Left cardiac atrium (tissue), 4 donors: ENCODE data around the gene MAOA. TPM values are rescaled to one million over a fixed set of nuclear protein-coding genes. Genes with fewer than 3 reads are reported as not detected.
"Not testable (repeated sequence)": the region's sequence is repeated elsewhere in the genome, so short reads cannot be mapped to it uniquely, and the experiment has no call there.

Source experiments
- ATAC-seq, 2 donors: fragments of 200-7000 bp; cut with Tn5 transposase; one replicate each; pipeline ENCODE4 v1.9.1; 2020; ENCODE audit warnings: mild to moderate bottlenecking in 2 of 2, moderate library complexity in 2 of 2
- DNase-seq: peaks from one replicate; pipeline ENCODE4 v3.0.0-alpha.2; 2020
- intact Hi-C, 2 donors: fragments of 100-400 bp; cut with DNase I; formaldehyde crosslinking; loops; one replicate each; pipeline versions ENCODE4 v1.14.1 to v1.15.1; 2022 to 2023
- long read RNA-seq: library from polyadenylated mRNA; unstranded; transcript quantifications from one replicate; pipeline ENCODE4 v2.0.0, GENCODE V29; 2021
- total RNA-seq, 2 donors: library from RNA; stranded (reverse); fragmentation: NEBNext Ultra II Directional; extraction: Animal tissue kit (Norgen Biotek cat#: 25700); gene quantifications; one replicate each; pipeline ENCODE4 v1.2.1, GENCODE V29; 2021
- donor health status: DM: no; HTN: yes; CAD: no.
- donor health status: DM: no; HTN: yes; CAD: no; lungs with severe emphysema.
- donor health status: DM: yes; HTN: yes; CAD: no.
- donor health status: Dilated cardiomyopathy.

The MAOA gene
- total RNA-seq = 100 to 1,000 TPM; 102 to 105 TPM
- long read RNA-seq, full-length matches to known transcripts = 173 of 189 reads
- long read RNA-seq, partial matches to known transcripts = 6 of 189 reads
- long read RNA-seq, other reads (novel, unspliced or antisense) = 10 of 189 reads

- intact Hi-C loops = no loop called here
- ATAC-seq (peak; percentile 20 to 62), DNase-seq (peak; percentile 84)
These were observed at the start of gene MAOA for GRCh38 chrX:43656005-43656494. TSS of gene MAOA (plus strand) at chrX:43656299. CDS start at chrX:43656342, 43 bp downstream.

GRCh38 chrX:43612400-43612799 lies 43.7 kb upstream of the MAOA start:
- DNase-seq = no peak
- ATAC-seq = no peak
- intact Hi-C loops = no loop called here

DNA sequence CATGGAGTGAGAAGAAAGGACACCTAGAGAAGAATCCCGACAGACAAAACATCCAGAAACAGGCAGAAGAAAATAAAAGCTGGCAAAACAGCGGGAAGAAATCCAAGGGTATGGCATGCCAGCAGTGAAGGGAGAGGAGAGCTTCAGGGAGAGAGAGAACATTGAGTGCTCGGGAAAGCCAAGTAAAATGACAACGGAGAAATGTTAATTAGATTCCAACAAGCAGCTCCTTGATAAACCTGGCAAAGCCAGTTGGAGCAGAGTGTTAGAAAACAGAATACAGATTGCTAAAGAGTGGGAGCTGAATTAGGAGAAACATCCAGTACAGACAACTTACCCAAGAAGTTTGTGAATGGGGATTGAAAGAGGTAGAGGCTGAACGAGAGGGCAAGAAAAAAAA lies 40.4 kb upstream of the MAOA start:
- no peak for DNase-seq
- intact Hi-C loops = no loop called here
- ATAC-seq = peak; percentile 62 to 72

DNA sequence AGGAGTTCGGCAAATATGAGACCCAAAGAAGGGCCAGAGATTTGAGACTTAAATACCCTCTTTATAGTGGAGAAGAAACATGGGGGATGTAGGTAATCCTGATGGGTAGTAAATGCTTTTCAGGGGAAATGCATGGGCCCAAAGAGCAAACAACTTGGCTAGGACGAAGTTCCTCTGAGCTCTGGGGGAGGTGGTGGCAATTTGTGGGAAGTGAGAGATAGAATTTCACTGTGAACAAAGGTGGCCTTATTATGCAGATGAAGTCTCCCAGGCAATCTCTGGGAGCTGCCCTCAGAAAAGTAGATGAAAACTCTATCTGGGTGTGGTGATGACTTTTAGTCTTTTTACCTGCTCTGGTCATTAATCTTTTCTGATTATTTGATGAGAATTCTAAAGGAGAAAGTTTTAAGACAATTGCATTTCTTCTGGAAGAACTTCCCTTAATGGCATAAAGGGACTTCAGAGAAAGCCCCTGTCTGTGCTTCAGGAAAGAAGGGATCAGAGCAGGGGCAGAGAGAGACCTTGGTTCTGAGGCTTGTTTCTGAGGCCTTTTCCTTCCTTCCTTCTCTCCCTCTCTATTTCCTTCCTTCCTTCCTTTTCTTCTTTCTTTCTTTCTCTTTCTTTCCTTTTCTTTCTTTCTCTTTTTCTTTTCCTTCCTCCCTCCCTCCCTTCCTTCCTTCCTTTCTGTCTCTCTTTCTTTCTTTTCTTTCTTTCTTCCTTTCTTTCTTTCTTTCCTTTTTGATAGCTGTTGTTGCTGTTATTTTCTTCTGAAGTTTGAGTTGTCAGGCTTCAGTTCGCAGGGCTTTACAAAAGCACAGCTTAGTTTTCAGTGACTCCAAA lies 37.5 kb upstream of the MAOA start:
- ATAC-seq = no peak
- intact Hi-C loops = no loop called here
- DNase-seq = no peak

- intact Hi-C loops, DNase-seq, ATAC-seq: not testable (repeated sequence)
These were observed 36.2 kb upstream of the MAOA start for GRCh38 chrX:43619861-43620260.

GRCh38 chrX:43627147-43627546 lies 29.0 kb upstream of the MAOA start:
- no peak for ATAC-seq
- intact Hi-C loops = no loop called here
- no peak for DNase-seq

- ATAC-seq (no peak), DNase-seq (no peak)
- intact Hi-C loops = no loop called here
These were observed 28.4 kb upstream of the MAOA start for GRCh38 chrX:43627669-43628068.

- intact Hi-C loops = no loop called here
- ATAC-seq (no peak), DNase-seq (no peak)
These were observed 26.9 kb upstream of the MAOA start for GRCh38 chrX:43629229-43629628.

- intact Hi-C loops = no loop called here
- DNase-seq = no peak
- no peak for ATAC-seq
These were observed 24.3 kb upstream of the MAOA start for GRCh38 chrX:43631841-43632240.

DNA sequence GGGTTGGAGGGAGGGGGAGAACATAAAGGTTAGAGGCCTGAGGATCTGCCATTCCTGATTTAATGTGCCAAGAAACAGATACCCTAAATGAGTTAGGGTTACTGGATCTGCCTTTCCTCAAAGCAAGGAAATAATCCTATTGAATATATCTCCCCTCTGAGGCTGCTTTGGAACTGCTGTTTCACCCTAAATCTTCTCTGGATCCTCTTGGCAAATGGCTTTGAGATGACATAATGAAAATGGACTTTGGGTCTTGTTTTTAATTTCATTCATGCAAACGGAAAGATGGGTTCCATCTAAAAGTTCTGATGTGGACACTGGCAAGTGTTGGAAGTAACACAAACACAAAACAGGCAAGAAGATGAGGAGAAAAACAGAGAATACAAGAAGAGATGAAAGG lies 23.0 kb upstream of the MAOA start:
- no peak for ATAC-seq
- intact Hi-C loops = no loop called here
- no peak for DNase-seq

- DNase-seq (no peak), ATAC-seq (no peak)
- intact Hi-C loops = no loop called here
These were observed 22.3 kb upstream of the MAOA start for GRCh38 chrX:43633757-43634156.

GRCh38 chrX:43640482-43640881 lies 15.6 kb upstream of the MAOA start:
- DNase-seq (no peak), ATAC-seq (no peak)
- intact Hi-C loops = loop anchor here in 1 of 2 donors (10.0 kb wide), 1 partner anchor 46 kb away; no protein-coding TSS in a partner anchor

GRCh38 chrX:43641691-43642090 lies 14.4 kb upstream of the MAOA start:
- no peak for ATAC-seq
- intact Hi-C loops = loop anchor here in 1 of 2 donors (10.0 kb wide), 1 partner anchor 47 kb away; no protein-coding TSS in a partner anchor
- no peak for DNase-seq

GRCh38 chrX:43643201-43643600 lies 12.9 kb upstream of the MAOA start:
- ATAC-seq = no peak
- intact Hi-C loops = loop anchor here in 1 of 2 donors (10.0 kb wide), 1 partner anchor 48 kb away; no protein-coding TSS in a partner anchor
- no peak for DNase-seq

- DNase-seq = no peak
- intact Hi-C loops = loop anchor here in 1 of 2 donors (10.0 kb wide), 1 partner anchor 49 kb away; no protein-coding TSS in a partner anchor
- no peak for ATAC-seq
These were observed 12.4 kb upstream of the MAOA start for GRCh38 chrX:43643662-43644061.

DNA sequence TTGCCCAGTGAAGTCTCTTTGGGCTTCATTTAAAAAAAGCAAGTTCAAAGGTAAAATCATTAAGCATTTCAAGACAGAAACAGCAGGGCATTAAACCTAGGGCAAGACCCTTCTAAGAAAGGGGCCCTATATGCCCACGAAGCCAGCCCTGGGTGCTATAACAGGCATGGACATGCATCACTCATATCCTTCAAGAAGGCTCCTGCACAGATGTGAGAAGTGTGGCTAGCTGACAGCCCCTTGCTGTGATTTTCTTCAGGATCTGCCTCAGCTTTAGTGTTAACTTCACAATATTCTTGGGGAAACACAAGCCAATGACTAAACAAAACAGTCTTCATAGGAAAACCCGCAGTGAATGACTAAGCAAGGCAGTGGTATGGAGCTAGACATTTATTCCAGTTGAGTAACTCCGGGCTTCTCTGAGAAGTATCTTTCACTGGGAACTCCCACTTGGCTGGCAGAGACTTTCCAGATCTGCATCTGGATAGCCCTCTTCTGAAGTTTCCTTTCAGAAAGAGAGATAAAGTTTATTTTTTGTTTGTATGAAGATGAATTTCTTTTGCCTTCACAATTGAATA lies 11.9 kb upstream of the MAOA start:
- intact Hi-C loops = loop anchor here in 1 of 2 donors (10.0 kb wide), 1 partner anchor 49 kb away; no protein-coding TSS in a partner anchor
- ATAC-seq (peak in 1 of 2 donors; percentile 76), DNase-seq (no peak)

DNA sequence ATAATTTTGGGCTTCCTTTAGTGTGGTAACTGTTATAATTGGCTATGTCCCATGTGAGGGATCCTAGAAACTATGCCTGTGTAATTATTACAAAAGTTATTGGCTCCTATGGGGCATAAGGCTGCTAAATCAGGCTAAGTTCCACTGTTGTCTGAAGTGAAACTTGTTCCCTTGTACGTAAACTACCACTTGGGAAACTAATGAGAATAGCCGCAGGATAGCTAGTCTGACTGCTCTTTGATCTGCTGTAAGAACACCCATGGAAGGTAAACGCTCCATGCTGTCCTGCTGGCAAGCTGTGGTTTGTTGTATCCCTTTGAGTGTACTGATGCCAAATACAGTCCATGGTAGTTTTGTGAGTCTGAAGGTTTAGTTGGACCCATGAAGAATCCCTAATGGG lies 9.3 kb upstream of the MAOA start:
- DNase-seq = no peak
- intact Hi-C loops = loop anchor here in 1 of 2 donors (10.0 kb wide), 1 partner anchor 52 kb away; no protein-coding TSS in a partner anchor
- no peak for ATAC-seq

- ATAC-seq = peak; percentile 99
- intact Hi-C loops = loop anchor here in 1 of 2 donors (2.0 kb wide), 2 partner anchors 52 to 88 kb away; no protein-coding TSS in a partner anchor
These were observed 1.5 kb upstream of the MAOA start for GRCh38 chrX:43654431-43655150.

More at GRCh38 chrX:43654431-43655150, 1.5 kb upstream of the MAOA start:
- peak; percentile 92 for DNase-seq
